Left renal cortex interstitium (tissue), 4 donors: ENCODE results near the gene P2RY12. TPM values are rescaled to one million over a fixed set of nuclear protein-coding genes. Genes with fewer than 3 reads are reported as not detected.

Experiments used
- DNase-seq, 4 donors: peaks; one replicate each; pipeline ENCODE4 v3.0.0-alpha.2; 2013; ENCODE audit warnings: low read depth in 4 of 4, low spot score in 2 of 4, missing footprints in 1 of 4
- polyA plus RNA-seq, 4 donors: library from polyadenylated mRNA; unstranded; fragments of 120-200 nt; gene quantifications; one replicate each; pipeline ENCODE4 v1.2.1, GENCODE V29; 2013; ENCODE audit not compliant: insufficient read length in 4 of 4

Gene P2RY12
- polyA plus RNA-seq = 1 to 10 TPM in 2 of 4 donors, under 1 TPM in 2; 0.49 to 1.2 (median 1.1) TPM

GRCh38 chr3:151384741-151385174 is at the start of gene P2RY12:
TSS of gene P2RY12 (minus strand) at chr3:151384753. CDS start at chr3:151338845, 45,908 bp downstream.
- DNase-seq = no peak

DNA sequence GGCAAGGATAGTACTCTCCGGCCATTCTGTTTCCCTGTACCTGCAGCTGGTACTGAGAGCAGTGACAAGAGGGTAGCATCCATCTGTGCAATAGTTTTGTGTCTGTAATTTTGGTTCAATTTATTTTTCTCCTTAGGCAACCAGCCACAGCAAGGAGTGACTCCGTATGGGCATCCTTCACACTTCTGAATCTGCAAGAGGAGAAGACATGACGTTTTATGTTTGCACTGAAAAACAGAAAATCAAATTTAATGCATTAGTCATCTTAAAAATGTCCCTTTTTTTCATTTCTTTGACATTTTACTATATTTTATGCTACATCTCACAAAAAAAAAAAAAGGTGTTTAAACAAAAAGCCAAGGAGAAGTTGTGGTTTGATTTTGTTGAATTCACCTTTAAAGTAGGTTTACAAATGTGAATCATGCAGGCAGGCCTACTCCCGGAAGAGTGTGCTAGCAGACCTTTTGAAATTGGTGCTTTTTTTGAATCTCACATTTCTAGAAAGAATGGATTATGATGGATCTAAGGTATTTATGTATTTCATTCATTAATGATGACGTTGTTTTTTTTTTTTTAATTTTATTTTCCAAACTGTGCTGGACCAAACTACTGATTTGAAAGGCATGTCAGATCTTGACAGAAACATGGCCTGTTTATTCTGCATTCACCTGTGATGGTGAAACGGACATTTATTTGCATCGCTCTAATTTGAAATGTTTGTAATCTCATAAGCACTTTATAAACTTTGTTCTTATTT is 48.2 kb upstream of the P2RY12 start:
- DNase-seq = no peak

DNA sequence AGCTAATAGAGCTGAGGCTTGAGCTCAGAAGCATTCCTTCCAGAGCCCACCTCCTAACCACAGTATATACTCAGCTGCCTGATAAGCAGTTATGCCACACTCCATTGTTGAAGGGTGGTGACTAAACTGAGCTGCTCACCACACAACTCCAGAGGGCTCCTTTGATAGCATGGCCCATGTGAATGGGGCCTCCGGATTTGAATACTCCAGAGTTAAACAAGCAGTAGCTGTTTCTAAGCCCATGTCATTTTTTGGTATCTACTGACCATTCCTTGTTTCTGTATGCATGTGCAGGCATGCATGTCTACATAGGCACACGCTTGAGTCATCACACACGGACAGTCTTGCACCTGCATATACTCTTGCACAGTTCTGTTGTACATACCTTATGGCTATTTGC is 47.4 kb upstream of the P2RY12 start:
- no peak for DNase-seq

DNA sequence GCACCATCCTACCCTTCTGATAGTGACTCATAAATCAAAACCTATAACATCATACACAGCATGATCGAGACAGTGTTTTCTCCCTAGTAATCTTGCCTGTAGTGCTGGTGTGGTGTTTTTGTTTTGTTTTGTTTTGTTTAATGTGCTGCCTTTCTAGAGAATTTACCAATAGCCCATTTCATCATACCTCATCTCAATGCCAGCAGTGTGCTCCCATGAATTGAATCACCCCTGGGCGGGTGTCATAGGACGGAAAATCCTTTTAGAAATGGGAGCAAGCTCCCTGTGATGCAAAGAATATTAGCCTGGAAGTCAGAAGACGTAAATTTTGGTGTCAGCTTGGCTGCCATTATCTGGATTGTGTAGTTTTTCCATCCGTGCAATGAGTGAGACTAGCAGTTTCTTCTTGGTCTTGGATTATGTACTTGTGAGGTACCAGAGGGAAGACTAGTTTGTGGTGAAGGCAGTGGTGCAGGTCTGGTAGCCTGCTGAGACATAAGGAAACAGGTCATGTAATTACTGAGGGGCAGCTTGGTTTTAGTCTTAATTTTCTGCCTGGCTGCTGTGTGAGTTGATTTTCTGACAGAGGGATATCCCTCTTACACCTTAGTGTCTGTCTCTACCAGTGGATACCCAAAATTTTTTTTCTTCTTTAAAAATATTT is 46.4 kb upstream of the P2RY12 start:
- no peak for DNase-seq

DNA sequence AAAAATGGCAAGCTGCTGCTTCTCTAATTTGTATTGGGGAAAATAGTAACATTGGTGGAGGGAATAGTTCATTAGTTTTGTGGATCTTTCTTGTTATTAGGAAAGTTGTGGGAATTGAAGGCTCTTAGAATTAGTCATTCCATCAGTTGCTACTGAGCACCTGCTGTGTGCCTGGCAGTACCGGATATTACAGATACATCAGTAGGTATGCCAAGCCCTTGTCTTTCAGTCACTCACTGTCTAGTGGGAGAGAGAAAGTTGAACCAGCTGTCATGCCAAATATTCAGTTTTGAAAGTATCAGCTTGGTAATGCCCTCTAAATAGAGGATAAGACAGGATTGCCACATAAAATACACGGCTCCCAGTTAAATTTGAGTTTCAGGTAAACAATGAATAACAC is 43.8 kb upstream of the P2RY12 start:
- no peak for DNase-seq

DNA sequence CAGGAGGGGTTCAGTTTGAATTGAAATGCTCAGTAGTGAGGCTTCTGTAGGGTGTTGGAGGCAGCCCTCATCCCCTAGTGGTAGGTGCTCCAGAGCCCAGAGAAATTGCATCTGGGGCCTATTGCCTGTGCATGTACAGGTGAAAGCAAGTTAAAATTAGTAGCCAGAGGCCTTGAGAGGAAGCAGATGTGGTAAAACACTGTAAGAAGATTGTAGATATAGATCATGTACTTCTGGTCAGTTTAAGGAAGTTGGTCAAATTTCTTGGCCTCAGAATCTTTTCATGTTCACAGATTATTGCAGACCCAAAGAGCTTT is 41.7 kb upstream of the P2RY12 start:
- no peak for DNase-seq

DNA sequence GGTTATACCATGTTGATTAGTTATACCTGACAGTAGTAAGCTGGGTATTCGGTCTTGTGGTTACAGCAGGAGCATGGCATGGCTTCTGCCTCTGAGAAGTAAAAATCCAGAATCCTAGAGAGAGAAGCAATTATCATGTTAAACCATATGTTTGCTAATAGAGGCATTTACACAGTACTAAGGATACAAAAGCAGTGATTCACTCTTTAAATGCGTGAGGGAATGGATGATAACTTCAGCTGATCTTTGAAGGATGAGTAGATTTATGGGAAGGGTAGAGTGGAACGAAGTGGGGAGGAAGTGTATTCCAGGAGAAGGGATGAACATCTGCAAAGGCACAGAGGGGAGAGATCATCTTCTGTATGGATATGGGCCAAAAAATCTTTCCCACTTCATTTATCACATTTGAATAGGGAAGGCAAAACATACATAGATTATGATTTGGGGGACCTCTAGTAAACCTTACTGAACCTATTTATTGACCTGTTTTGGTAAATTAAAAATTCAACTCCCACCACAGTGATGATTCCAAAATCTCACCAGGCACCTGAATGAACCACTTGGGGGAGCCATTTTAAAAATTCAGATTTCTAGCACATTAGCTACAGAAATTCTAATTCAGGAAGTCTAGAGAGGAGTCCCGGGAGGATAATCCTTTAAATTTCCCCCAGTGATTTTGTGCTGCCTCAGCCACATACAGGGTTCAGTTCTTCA is 41.2 kb upstream of the P2RY12 start:
- DNase-seq = no peak

DNA sequence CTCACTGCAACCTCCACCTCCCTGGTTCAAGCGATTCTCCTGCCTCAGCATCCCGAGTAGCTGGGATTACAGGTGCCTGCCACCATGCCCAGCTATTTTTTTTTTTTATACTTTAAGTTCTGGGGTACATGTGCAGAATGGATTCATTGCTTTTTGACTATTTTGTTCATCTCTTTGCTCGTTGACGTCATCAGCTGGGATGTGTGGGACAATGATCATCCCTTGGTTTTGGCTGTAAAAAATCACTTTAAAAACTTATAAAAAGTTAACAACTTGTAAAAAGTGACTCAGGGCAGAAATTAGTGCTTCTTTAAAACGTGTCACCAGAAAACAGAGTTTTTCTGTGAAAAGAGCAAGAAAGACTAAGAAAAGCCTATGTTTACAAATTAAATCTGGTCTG is 38.5 kb upstream of the P2RY12 start:
- DNase-seq = no peak

DNA sequence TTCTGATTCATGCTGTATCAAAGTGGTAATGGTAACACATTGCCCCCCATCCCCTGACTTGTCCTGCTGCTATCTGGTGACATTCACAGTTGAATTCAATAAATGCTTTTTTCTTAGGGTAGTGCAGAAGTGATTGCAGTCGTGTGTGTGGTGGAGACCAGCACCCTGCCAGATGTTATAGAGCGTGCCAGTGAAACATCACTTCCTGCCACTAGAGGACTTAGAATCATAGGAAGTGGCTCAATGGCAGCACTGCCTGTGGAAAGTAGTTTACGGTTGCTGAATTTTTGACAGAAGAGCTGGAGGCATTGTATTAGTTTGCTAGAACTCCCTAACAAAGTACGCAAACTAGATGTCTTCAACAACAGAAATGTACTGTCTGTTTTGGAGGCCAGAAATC is 37.4 kb upstream of the P2RY12 start:
- DNase-seq = no peak

DNA sequence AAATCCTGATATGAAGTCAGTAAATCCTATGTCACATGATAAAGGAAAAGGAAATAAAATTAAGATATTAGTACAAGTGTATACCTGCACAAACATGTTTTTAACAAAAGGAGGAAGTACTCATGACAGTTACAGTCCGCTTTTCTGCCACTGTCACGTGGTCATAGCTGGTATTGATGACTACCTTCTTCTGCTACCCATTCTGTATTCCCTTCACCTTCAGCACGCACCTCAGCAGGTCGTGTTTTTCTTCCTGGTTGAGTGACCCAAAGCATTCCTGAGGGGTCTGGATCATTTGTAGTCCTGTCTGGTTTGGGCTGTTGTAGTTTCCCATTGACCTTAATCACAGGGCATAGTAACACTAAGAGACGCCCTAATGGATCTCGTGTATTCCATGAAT is 35.3 kb upstream of the P2RY12 start:
- no peak for DNase-seq

DNA sequence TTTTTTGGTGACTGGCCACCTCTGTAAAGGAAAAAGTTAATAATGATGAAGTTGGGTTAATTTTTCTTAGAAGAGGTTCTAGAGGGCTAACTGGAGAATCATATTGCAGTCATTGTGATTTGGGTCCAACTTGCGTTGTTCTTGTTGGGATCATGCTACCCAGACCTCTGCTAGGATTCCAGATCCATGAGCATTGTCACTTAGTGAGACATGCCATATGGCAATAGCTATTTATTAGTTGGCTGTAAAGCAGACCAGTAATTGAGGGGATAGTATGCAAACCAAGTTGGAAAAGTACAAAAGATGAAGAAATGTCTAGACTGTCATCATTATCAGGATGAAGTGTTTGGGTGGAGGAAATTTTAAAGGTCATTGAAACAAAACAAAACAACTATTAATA is 30.7 kb upstream of the P2RY12 start:
- no peak for DNase-seq

- DNase-seq = no peak
These were observed 28.4 kb upstream of the P2RY12 start for GRCh38 chr3:151412989-151413388.

DNA sequence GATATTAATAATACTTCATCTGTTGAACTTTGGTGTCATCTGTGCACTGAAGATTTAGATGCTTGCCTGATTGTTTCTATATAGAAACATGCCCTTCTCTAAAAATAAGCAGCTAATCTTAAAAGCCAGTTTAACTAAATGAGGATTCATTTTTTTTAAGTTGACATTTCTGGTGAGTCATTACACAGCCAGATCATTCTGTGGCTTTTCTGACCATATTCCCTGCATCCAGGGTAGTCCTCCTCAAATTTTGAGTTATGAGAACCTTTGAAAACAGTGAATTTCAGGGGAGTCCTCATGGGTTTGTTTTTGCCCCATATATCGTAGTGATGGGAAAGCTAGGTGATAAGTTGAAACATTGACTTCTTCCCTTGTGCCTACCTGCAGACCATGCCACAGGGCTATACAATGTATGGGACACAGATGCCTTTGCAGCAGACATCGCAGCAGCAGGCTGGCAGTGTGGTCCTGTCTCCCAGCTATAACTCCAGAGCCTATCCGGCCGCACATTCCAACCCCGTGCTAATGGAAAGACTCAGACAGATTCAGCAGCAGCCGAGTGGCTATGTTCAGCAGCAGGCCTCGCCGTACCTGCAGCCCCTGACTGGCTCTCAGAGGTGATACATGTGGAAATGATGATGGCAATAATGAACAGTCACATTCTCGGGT is 26.5 kb upstream of the P2RY12 start:
- no peak for DNase-seq

- DNase-seq = no peak
These were observed 23.4 kb upstream of the P2RY12 start for GRCh38 chr3:151407928-151408327.

DNA sequence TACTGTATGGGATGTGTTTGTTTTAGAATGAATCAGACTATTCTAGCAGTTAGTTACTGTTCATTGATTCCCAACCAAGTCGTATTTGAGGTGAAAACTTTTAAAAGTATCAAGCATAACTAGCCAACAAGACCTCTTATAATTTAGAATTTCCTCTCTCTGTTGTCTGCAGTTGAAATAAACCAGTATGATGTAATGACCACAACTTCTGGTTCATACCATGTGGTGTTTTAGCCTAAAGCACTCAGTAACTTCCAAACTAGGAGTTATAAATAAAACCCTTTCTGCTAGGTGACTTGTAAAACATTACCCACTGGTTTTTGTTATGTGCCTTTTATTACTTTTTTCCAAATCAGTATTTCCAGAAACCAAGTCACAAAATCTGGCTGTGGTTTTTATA is 19.8 kb upstream of the P2RY12 start:
- no peak for DNase-seq

- no peak for DNase-seq
These were observed 18.7 kb upstream of the P2RY12 start for GRCh38 chr3:151403246-151403645.

GRCh38 chr3:151402349-151402748 is 17.8 kb upstream of the P2RY12 start:
- DNase-seq = no peak

GRCh38 chr3:151400341-151400740 is 15.8 kb upstream of the P2RY12 start:
- DNase-seq = no peak

DNA sequence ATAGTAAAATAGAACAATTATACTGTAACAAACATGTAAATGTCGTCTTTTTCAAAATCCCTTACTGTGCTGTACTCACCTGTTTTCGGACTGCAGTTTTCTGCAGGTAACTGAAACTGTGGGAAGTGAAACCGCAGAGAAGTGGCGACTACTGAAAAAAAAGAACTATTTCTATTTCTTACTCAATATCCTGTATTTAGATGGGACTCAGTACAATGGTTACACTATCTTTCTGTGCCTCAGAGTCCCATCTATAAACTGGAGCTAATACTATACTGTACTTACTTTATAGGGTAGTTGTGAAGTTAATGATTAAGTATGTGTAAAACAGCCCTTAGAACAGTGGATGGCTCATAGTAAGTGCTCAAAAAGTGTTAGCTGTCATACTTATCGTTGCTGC is 14.3 kb upstream of the P2RY12 start:
- DNase-seq = no peak

DNA sequence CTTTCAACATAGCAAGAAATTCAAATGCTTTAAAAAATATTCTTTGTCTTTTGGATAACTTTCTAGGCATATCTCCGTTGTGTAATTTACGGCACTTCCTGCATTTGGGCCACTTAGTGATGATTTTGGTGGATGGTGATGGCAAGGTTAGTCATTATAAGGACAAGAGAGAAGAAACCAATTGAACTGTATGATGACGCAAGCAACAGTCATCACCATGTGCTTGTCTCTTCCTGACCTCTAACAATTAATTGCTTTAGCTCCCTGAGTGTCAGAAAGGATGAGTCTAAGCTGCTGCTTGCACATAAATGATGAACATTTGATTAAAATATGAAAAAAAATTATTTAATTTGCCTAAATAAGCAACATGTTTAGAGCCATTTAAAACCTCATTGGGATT is 11.3 kb upstream of the P2RY12 start:
- no peak for DNase-seq

DNA sequence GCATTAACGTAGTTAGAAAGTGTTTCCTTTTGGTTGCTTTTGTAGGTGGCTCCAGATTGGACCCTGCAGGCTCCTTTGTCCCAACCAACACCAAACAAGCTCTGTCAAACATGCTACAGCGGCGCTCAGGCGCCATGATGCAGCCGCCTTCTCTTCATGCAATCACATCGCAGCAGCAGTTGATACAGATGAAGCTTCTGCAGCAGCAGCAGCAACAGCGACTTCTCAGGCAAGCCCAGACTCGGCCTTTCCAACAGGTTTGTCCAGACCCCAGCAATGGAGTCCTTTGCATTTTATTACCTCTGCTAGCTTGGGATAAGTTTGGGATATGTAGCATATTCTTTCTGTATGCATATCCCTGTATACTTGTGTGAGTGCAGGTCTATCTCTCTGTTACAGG is 10.1 kb upstream of the P2RY12 start:
- DNase-seq = no peak
